Loucy (cell line): ENCODE results near the gene ASB10.

Experiments used
- EZH2phosphoT487 ChIP-seq: fragments of 200-600 bp; IDR thresholded peaks from 2 replicates; pipeline ENCODE4 v1.6.1; 2018; ENCODE audit warnings: antibody characterized with exemption, mild to moderate bottlenecking, moderate library complexity, borderline replicate concordance
- TF ChIP-seq, protein P1 (sequence below): fragments of 200-600 bp; sonication (generic); conservative IDR thresholded peaks from 2 replicates; pipeline ENCODE4 v1.5.1; 2014; ENCODE audit warnings: mild to moderate bottlenecking, antibody characterized with exemption, low read length

DNA sequence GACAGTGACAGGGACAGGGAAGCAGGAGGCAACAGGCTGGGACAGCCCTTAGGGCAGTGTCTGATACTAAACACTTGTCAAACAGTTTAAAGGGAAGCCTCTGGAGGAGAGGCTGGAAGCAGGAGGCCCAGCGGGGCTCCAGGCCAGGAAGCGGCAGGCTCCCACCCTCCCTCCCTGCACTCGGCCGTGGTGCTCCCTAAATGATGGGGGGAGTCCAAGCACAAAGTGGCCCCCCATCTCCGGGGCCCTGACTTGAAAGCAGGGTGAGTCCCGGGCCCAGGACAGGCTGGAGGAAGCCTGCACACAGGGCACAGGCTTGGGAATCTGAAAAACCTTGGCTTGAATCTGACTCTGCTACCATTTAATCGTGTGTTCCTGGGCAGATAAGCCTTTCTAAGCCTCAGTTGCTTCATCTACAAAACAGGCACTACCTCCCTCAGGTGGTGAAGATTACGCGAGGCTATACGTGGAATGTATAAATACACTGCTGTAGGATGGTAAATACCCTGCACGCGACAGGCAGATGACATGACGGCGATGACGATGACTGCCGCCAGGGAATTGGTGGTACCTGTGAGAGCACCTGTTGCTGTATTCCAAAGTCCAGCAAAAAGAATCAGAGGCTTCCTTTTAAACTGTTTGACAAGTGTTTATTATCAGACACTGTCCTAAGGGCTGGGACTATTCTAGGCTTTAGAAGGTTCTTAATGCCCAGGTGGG, 53.6 kb downstream of the ASB10 start:
- TF ChIP-seq, protein P1, sequence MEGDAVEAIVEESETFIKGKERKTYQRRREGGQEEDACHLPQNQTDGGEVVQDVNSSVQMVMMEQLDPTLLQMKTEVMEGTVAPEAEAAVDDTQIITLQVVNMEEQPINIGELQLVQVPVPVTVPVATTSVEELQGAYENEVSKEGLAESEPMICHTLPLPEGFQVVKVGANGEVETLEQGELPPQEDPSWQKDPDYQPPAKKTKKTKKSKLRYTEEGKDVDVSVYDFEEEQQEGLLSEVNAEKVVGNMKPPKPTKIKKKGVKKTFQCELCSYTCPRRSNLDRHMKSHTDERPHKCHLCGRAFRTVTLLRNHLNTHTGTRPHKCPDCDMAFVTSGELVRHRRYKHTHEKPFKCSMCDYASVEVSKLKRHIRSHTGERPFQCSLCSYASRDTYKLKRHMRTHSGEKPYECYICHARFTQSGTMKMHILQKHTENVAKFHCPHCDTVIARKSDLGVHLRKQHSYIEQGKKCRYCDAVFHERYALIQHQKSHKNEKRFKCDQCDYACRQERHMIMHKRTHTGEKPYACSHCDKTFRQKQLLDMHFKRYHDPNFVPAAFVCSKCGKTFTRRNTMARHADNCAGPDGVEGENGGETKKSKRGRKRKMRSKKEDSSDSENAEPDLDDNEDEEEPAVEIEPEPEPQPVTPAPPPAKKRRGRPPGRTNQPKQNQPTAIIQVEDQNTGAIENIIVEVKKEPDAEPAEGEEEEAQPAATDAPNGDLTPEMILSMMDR: no peak
- TF ChIP-seq EZH2phosphoT487: no peak
